Kidney epithelial cell (primary cell): ENCODE results near the gene SORCS2. TPM values are rescaled to one million over a fixed set of nuclear protein-coding genes. Genes with fewer than 3 reads are reported as not detected.

ENCODE experiments used
- DNase-seq: peaks from one replicate; pipeline ENCODE4 v3.0.0-alpha.2; 2010; ENCODE audit warnings: low read depth
- H3K27me3 ChIP-seq: 2 replicates; pipeline ENCODE4 v1.6.0; 2011; ENCODE audit warnings: low read length; ENCODE audit not compliant: control insufficient read depth, insufficient read depth
- H3K36me3 ChIP-seq: 2 replicates; pipeline ENCODE4 v1.5.1; 2011; ENCODE audit warnings: low read length; ENCODE audit not compliant: control insufficient read depth, insufficient read depth
- H3K4me3 ChIP-seq: 2 replicates; pipeline ENCODE4 v1.5.1; 2011; ENCODE audit warnings: low read depth, mild to moderate bottlenecking, control low read depth, low read length
- CTCF ChIP-seq: IDR thresholded peaks from 2 replicates; pipeline ENCODE4 v1.5.1; 2011; ENCODE audit warnings: mild to moderate bottlenecking, moderate library complexity, low read length, control low read depth, inconsistent platforms; ENCODE audit not compliant: insufficient read depth, poor library complexity, severe bottlenecking
- total RNA-seq: library from RNA; depleted of rRNA; stranded (reverse); fragments of >200 nt; gene quantifications from 2 replicates; pipeline ENCODE4 v1.2.3, GENCODE V29; 2015

The SORCS2 gene
- total RNA-seq, 1 donor from 2014 or later, result 1.4 TPM

- no peak overlapping the region for H3K4me3 ChIP-seq
- TF ChIP-seq CTCF, result no peak
- no peaks in the 10 kb centered on the region for H3K36me3 ChIP-seq
- H3K27me3 ChIP-seq, result no peaks in the 10 kb centered on the region
- DNase-seq, result no peak
Measured at GRCh38 chr4:7703688-7704087, 511.4 kb downstream of the SORCS2 start.

- no peaks in the 10 kb centered on the region for H3K36me3 ChIP-seq
- no peak for DNase-seq
- H3K27me3 ChIP-seq, result no peaks in the 10 kb centered on the region
- H3K4me3 ChIP-seq, result no peak overlapping the region
- TF ChIP-seq CTCF, result no peak
Measured at GRCh38 chr4:7704091-7704490, 511.8 kb downstream of the SORCS2 start.

GRCh38 chr4:7704625-7705024, 512.3 kb downstream of the SORCS2 start:
- Histone ChIP-seq H3K4me3 (no peak overlapping the region), H3K27me3 (no peaks in the 10 kb centered on the region), H3K36me3 (no peaks in the 10 kb centered on the region)
- no peak for DNase-seq
- no peak for TF ChIP-seq CTCF

- H3K36me3 ChIP-seq, result no peaks in the 10 kb centered on the region
- no peak for DNase-seq
- no peak overlapping the region for H3K4me3 ChIP-seq
- no peaks in the 10 kb centered on the region for H3K27me3 ChIP-seq
- no peak for TF ChIP-seq CTCF
Measured at GRCh38 chr4:7705062-7705461, 512.7 kb downstream of the SORCS2 start.

GRCh38 chr4:7705593-7705992, 513.3 kb downstream of the SORCS2 start:
- no peak for TF ChIP-seq CTCF
- Histone ChIP-seq H3K36me3 (no peaks in the 10 kb centered on the region), H3K27me3 (no peaks in the 10 kb centered on the region), H3K4me3 (no peak overlapping the region)
- no peak for DNase-seq

GRCh38 chr4:7708238-7708637, 515.9 kb downstream of the SORCS2 start:
- no peak for DNase-seq
- Histone ChIP-seq H3K4me3 (no peak overlapping the region), H3K27me3 (no peaks in the 10 kb centered on the region), H3K36me3 (no peaks in the 10 kb centered on the region)
- no peak for TF ChIP-seq CTCF
